Uterus (tissue), 2 donors: ENCODE measurements around the gene DMD.

ENCODE experiments used
- CTCF ChIP-seq, 4 experiments: fragments of 200-600 bp in 2 of 4; fragments of 450-650 bp in 2 of 4; sonication (generic) in 2 of 4; IDR thresholded peaks; one replicate each; pipeline ENCODE4 v1.5.1; 2016 to 2019; ENCODE audit warnings: antibody characterized with exemption in 4 of 4, mild to moderate bottlenecking in 2 of 4, moderate library complexity in 1 of 4
- POLR2A ChIP-seq, 2 donors: fragments of 450-650 bp; IDR thresholded peaks; one replicate each; pipeline ENCODE4 v1.6.1; 2016; ENCODE audit warnings: antibody characterized with exemption in 2 of 2, mild to moderate bottlenecking in 1 of 2, moderate library complexity in 1 of 2

GRCh38 chrX:32118832-32119231 is 1092.5 kb downstream of the DMD start:
- TF ChIP-seq CTCF (IDR thresholded peaks at IDR 0.05) (no peak), POLR2A (IDR thresholded peaks at IDR 0.05) (no peak)
